CD4-positive, alpha-beta T cell treated with Interleukin-17A for 4 hours (primary cell): Measurements from ENCODE around the gene WNT5B.

Experiments used
- DNase-seq: peaks from one replicate; pipeline ENCODE4 v3.0.0-alpha.2; 2020; ENCODE audit warnings: mixed read lengths

WNT5B gene

DNA sequence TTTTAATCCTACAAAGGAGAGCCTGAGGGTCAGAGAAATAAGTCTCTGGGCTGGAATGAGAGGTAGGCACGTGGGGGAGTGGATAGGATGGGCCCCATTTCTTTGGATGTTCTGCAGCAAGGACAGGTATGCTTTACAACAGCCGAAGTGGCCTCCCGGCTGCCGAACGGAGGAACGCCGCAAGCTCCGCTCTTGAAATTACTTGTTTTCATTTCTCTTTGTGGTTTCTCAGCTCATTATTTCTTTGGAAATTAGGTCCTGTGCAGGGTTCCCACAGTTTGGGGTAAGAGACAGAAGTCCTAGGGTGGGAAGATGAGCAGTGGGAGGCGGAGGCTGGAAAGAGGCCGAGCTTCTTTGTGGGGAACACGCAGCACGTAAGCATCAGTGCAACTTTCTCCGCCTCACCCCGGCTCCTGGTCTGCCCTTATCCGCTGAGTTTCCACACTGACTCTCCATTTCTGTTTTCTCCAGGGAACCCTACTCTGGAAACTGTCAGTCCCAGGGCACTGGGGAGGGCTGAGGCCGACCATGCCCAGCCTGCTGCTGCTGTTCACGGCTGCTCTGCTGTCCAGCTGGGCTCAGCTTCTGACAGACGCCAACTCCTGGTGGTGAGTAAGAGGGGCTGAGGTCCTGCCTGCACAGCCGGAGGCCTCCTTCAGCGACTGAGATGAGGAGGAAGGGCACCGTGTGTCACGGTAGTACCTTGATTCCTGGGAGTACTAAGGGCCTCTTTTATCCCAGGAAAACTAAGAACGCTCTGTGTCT is 2.0 kb downstream of the WNT5B start:
- DNase-seq, result no peak

DNA sequence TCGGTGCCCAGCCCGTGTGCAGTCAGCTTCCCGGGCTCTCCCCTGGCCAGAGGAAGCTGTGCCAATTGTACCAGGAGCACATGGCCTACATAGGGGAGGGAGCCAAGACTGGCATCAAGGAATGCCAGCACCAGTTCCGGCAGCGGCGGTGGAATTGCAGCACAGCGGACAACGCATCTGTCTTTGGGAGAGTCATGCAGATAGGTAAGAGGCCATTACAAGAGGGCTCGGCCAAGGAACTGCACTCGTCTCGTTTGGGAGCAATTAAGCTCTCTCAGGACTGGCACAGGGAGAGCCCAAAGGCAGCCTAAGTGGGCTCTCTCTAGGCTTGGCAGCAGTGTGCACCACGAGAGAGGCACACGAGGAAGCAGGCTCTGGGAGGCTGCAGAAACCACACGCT is 3.7 kb downstream of the WNT5B start:
- no peak for DNase-seq

DNA sequence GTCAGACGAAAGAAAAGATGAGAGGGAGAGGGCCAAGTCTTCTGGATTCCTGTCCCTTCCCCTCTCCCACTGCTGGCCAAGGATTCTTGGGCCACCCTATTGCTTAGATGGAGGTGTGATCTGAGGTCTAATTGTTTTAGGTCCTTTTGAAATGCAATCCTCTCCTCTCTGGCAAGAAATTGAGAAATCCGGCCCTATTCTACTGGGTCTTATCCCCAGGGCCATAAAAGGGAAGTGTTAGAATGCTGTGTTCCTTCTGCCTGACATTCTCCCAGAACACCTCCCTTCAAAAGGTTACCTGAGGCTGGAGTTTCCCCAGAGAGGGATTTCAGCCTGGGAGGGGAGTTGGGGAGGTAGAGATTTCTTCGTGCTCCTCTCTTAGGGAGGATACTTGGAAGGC is 4.4 kb downstream of the WNT5B start:
- no peak for DNase-seq

DNA sequence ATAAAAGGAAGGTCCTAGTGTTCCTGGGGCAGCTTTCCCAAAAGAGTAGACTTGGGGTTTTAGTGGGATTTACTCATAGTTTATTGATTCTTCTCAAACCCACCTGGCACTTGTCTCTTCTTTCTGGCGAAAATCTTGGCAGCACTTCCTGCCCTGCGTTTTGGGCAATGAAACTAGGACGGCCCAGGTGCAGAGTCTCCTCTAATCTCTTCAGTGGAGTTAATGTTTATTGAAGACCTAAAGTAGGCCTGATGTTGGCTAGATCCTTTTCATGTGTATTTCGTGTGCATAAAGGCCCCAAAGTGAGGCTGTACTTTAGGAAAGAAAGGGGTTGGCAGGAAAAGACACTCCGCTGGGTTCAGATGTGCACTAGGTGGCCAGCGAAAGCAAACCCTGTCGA is 5.1 kb downstream of the WNT5B start:
- no peak for DNase-seq

DNA sequence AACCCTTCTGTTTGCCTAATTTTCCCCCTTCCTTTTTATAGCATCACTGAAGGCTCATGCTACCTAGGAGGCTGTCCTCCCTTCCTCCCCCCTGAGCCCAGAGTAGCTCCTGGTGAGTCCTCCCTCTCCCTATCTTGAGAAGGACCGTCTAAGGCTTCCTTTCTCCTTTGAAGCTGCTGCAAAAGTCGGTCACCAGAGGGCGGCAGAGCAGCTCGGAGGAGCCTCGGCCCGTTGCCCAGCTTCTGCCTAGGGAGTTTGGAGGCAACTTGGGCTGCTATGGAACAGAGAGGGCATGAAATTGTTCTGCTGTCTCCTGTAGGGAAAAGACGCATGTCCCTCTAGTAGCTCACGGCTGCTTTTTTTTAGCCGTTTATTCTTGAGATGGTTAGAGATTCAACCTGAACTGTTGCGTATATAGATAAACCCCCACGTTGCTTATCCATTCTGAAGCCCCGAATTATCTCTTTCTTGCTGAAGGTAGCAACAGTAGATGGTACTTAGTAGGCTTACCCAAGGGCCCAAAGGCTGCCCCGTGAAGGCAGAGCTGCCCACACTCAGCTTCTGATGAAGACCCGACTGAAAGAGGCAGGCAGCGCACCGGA is 5.7 kb downstream of the WNT5B start:
- peak; percentile 69 for DNase-seq

DNA sequence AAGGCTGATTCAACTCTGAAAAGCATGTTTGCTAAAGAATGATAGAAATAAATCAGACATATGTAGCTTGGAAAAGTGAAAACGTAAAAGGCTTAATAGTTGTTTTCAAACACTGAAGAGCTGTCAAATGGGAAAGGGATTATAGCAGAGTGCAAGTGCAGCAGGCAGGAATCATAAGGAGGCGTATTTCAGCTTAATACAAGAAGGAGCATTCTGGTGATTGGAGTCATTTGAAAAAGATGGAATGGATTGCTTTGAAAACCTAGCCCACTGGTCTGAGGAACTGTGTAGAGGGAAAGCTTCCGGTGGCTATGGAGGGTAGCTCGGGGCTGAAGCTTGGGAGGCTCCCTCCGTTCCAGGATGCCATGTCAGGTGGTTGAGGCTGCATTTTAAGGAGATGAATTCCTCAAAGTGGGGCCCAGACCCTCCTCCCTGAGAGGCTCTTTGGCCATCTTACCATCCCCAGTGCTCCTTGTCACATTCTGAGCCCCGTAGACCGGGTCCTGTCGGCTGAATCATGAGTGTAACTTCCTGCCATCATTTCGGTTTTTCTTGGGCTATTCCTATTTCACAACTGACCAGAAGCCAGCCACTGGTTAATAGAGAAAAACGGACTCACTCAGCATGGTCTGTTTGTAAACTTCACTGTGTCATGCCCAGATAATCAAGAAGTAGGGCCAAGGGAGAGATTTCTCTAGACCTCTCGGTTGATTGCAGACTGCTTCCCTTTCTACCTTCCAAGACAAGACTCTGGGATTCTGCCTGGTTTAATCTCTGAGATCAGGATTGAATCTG is 6.5 kb downstream of the WNT5B start:
- DNase-seq, result no peak

DNA sequence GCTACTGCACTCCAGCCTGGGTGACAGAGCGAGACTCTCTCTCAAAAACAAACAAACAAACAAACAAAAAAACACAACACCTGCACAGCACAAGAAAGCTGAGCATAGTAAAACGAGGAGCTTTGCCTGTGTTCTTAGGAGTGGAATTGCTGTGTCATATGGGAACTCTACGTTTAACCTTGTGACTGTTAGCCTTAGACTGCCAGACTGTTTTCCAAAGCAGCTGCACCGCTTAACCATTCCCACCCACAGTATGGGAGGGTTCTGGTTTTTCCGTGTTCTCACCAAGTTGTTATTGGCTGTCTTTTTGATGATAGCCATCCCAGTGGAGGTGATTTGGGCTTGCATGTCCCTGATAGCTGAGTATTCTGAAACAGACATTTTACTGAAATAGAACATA is 9.2 kb downstream of the WNT5B start:
- no peak for DNase-seq

DNA sequence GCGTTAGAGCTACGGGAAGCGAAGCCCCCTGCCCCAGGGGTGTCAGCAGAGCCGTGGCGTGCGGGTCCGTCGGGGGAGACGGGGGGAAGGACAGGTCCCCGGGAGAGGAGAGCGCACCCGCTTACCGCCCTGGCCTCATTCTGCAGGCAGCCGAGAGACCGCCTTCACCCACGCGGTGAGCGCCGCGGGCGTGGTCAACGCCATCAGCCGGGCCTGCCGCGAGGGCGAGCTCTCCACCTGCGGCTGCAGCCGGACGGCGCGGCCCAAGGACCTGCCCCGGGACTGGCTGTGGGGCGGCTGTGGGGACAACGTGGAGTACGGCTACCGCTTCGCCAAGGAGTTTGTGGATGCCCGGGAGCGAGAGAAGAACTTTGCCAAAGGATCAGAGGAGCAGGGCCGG is 10.5 kb downstream of the WNT5B start:
- no peak for DNase-seq

DNA sequence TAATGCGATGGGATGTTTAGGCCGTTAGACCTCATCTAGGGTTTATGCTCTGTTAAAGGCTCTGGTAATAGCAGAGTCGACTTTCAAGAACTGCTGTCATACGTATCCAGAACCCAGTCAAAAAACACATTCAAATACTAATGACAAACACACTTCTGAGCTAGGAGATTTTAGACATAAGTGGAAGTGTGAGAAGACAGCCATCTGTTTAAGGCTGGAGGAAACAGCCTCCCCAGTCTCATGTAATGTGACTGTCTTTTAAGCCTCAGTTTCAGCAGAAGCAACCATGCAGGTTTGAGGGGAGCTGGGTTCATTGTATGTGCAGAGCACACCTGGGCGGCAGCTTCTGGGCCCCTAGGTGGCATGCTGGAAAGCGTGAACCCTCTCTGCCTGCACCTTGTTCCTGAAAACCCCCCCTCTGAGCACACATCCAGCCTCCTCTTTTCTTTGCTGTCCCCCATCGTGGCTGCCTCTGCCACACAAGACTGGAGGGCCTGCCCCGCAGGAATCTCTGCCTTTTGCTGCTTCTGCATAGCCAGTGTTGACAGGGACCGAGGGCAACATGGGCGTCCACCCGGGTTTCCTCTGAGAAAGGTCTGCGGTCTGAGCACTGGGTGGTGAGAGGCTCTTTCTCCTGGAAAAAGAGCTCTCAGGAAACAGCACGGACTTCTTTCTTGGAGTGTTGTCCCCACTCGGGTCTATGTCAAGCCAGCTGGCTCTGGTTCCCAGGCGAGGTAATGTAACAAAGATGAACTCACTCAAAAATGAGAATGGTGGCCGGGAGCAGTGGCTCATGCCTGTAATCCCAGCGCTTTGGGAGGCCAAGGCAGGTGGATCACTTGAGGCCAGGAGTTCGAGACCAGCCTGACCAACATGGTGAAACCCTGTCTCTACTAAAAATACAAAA is 11.6 kb downstream of the WNT5B start:
- DNase-seq, result no peak

DNA sequence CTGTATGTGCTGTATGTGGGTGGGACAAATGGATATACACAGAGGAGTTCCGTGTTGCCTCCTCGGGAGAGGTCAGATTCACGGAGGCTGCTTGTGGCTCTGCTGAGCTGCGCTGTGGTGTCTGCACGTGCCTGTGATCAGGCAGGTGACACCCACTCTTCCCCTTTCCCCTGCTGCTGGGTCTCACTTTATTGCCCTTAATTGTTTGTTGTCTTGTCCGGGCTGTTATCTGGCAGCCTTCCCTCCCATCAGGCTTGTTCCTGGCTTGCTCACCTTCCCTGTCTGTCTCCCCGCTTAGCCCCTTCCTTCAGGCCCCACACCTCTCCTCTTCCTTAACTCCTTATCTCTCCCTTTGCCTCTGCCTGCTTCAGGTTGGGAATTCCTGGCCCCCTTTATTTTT is 13.5 kb downstream of the WNT5B start:
- DNase-seq, result no peak

DNA sequence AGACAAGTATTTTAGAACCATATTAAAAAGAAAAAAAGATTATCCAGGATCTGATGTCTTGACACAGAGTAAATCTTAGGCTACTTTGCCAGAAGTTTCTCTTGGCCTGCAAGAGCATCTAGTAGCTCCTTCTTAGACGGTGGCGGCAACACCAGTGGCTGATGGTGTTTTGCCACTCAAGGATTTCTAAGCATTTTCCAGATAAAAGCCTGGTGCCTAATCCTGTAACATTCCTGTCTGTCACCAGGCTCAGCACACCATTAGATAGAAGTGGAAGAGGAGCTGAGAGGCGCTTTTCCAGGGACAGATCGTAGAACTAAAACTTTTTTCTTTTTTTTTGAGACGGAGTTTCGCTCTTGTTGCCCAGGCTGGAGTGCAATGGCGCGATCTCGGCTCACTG is 14.0 kb downstream of the WNT5B start:
- DNase-seq, result no peak

DNA sequence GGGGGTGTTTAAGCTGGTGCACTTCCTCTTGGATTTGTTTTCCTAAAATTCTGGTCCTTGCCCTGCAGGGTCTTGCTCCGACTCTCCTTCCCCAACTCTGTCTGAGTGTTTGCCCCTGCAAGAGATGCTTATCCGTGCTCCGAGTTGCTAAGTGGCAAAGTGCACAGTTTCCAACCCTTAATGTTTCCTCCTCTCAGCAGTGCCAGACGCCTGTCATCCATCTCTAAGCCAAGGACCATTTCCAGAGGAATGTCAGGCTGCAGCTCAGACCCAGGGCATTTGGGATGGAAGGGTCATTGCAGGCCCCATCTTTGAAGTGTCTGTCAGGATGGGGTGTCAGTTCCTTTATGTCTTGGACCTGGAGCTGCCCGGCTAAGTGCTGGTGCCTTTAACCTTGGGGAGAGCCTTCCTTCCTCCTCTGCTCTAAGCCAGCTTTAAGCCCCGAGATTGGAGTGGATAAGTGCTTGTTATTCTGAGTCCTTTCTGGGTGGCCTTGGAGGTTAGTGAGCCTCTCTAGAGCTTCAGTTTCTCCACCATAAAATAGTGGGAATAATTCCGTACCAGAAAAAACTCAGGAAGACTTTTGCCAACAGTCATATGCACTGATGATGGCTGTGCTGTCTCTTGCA is 15.0 kb downstream of the WNT5B start:
- no peak for DNase-seq

DNA sequence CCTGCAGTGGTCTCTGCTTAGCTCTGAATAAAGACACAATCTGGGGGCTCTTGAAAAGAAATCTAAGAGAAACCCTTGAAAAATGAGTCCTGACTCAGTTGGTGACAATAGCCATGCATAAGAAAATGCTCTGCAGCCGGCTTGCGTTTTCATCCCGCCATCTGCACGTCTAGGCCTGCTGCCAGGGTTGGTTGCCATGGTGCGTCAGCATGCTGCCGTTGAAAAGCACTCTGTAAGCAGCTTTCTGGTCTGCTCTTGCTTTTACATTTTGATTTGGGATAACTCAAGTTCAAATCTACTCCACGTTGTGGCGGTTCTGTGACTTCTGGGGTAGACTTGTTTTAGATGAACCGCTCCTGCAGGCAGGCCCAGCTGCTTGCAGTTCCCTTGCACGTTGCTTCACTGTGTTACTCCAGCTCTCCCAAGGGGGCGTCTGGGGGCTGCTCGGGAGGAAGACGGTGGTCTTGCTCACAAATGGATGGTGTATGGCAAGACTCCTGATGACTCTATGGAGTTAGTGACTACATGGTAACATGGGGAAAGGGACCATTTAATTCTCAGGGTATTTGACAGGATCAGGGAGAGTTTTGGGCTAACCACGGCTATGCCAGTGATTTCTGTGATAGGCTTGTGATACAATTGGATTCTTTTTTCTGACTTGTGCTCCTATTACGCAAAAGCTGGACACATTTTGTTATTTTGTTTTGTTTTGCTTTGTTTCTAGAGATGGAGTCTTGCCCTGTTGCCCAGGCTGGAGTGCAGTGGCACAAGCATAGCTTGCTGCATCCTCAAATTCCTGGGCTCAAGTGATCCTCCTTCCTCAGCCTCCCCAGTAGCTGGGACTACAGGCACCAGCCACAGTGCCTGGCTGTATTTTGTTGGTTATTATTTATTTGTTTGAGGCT is 15.8 kb downstream of the WNT5B start:
- DNase-seq, result no peak

DNA sequence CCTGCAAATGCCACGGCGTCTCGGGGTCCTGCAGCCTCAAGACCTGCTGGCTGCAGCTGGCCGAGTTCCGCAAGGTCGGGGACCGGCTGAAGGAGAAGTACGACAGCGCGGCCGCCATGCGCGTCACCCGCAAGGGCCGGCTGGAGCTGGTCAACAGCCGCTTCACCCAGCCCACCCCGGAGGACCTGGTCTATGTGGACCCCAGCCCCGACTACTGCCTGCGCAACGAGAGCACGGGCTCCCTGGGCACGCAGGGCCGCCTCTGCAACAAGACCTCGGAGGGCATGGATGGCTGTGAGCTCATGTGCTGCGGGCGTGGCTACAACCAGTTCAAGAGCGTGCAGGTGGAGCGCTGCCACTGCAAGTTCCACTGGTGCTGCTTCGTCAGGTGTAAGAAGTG is 16.8 kb downstream of the WNT5B start:
- no peak for DNase-seq

DNA sequence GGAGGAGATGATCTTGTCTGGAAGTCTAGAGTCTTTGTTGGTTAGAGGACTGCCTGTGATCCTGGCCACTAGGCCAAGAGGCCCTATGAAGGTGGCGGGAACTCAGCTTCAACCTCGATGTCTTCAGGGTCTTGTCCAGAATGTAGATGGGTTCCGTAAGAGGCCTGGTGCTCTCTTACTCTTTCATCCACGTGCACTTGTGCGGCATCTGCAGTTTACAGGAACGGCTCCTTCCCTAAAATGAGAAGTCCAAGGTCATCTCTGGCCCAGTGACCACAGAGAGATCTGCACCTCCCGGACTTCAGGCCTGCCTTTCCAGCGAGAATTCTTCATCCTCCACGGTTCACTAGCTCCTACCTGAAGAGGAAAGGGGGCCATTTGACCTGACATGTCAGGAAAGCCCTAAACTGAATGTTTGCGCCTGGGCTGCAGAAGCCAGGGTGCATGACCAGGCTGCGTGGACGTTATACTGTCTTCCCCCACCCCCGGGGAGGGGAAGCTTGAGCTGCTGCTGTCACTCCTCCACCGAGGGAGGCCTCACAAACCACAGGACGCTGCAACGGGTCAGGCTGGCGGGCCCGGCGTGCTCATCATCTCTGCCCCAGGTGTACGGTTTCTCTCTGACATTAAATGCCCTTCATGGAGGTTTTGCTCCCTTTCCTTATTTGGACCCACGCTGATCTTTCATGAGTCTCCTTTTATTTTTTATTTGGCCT is 17.7 kb downstream of the WNT5B start:
- no peak for DNase-seq

DNA sequence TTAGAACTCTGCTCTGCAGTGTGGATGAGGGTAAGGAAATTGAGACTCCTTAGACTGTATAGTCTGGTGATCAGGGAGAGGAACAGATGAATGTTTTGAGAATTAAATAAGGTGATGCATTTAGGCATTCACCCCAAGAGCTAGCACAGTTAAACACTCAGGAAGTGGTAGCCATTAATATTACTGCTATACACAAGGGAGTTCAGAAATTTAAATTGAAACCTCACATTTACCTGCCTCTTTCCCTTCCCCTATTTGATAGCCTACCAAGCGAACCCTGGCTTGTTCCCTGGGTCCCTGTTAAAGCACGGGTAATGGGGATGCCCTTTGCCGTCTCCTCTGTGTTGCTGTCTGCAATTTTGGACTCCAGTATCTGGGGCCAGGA is 18.2 kb downstream of the WNT5B start:
- DNase-seq, result no peak

DNA sequence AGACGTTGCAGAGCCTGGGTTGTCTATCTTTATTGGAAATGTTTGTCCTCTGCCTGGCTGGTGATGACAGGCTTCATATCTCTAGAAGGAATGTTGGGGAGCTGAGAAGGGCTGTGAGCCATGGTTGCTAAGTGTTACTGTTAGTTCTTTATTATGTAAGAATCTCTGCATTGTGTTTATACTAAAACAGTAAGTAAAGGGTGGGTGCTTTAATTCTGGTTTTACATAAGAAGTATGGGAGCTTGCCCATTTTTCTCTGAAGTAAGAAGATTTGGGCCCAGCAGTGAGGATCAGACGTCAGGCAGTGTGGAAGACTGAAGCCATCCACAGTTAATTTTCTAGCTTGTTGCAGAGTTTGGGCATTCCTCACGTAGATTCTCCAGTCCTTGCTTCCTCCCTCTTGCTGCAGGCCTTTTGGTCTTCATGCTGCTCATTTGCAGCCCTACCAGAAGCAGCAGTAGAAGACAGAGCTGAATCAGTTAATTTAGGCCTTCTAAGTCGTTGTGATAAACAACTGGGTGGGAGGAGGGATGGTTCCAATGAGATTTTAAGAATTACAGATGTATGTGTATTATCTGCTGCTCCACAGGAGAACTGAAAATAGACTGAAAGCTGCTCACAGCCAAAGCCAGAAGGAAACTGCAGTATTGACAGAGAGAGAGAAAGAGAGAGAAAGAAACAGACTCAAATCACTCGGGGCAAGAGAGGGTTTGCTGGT is 21.4 kb downstream of the WNT5B start:
- DNase-seq, result no peak

DNA sequence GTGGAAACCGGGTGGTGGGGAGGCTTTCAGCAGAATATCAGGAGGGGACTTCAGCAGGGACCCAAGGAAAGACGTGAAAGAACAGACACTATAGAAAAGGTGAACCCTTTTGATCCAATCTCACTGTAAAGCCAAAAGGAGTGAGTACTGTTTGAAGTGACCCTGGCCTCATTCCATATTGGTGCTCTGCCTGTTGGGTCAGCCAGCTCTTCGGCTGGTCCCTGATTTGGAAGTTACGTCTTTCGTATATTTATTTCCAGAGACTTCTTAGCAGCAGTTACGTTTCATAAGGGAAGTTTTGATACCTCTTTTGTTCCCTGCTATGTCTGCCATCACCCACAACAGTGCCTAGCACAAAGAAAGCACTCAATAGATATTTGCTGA is 21.9 kb downstream of the WNT5B start:
- DNase-seq, result no peak

DNA sequence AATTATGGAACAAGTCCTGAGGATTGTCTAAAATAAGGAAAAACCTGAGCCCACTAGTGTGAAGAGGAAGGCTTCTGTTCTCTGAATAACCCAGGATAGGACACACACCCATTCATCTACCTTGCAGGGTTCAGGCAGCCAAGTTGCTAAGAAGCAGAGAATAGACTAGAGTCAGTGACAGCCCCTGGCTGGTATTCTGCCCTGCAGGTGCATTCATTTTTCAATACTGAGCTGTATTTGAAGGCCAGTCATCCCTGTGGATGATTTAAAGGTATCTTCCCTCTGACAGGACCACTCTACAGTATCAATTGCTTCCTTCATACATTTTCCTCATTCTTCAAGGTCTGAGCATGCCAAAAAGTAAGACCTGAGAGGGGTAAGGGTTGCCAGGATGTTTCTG is 22.9 kb downstream of the WNT5B start:
- DNase-seq, result no peak

DNA sequence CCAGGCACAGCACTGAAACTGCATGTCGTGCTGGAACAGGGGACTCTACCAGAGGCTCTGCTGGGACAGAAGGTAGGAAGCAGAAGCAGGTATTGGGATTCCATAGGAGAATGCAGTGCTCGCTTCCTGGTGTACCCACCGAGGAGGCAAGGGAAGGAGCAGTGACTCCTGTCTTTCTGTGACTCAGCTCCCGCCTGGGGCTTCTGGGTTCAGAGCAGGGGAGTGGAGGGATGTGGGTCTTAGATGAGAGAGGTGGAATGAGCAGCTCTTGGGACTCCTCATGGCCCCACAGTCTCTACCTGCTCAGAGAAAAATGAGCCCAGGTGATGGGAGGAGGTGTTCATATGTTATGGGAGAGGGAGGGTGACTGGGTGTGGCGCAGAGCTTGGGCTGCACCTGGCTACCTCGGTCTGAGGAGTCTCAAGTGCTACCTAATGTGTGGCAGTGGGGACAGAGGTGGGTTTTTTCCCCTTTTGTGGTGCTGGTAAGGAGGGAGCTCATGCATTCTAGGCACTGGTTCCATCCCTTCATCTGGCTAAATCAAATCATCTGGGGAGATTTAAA is 26.3 kb downstream of the WNT5B start:
- DNase-seq, result no peak
